Spleen (tissue), 11 donors: ENCODE measurements around the gene NLN. TPM values are rescaled to one million over a fixed set of nuclear protein-coding genes. Genes with fewer than 3 reads are reported as not detected.
"Not testable (repeated sequence)": the region's sequence is repeated elsewhere in the genome, so short reads cannot be mapped to it uniquely, and the experiment has no call there.

Experiments used
- DNase-seq: peaks from one replicate; pipeline ENCODE4 v3.0.0-alpha.2; 2020
- H3K27ac ChIP-seq, 8 donors: fragments of 200-600 bp; sonication (generic) in 7 of 8; 1 replicate in 4 of 8; 2 replicates in 4 of 8; pipeline versions ENCODE4 v1.5.0 to v1.8.0; 2016 to 2021; ENCODE audit warnings: inconsistent platforms in 4 of 8, mild to moderate bottlenecking in 4 of 8, moderate library complexity in 1 of 8
- H3K27me3 ChIP-seq, 7 donors: fragments of 200-600 bp; sonication (generic) in 6 of 7; replicated peaks in 1 of 7; 1 replicate in 4 of 7; 2 replicates in 3 of 7; pipeline versions ENCODE4 v1.5.0 to v1.8.0; 2016 to 2021; ENCODE audit warnings: inconsistent platforms in 3 of 7, mild to moderate bottlenecking in 1 of 7
- H3K36me3 ChIP-seq, 6 donors: fragments of 200-600 bp; sonication (generic) in 5 of 6; 1 replicate in 4 of 6; 2 replicates in 2 of 6; pipeline versions ENCODE4 v1.5.0 to v1.8.0; 2016 to 2021; ENCODE audit warnings: inconsistent platforms in 2 of 6
- H3K4me1 ChIP-seq, 6 donors: fragments of 200-600 bp; sonication (generic) in 5 of 6; 1 replicate in 3 of 6; 2 replicates in 3 of 6; pipeline versions ENCODE4 v1.5.0 to v1.8.0; 2016 to 2021; ENCODE audit warnings: inconsistent platforms in 3 of 6
- H3K4me3 ChIP-seq, 8 donors: fragments of 200-600 bp; sonication (generic) in 7 of 8; 1 replicate in 4 of 8; 2 replicates in 4 of 8; pipeline versions ENCODE4 v1.5.0 to v1.8.0; 2016 to 2021; ENCODE audit warnings: inconsistent platforms in 4 of 8, mild to moderate bottlenecking in 4 of 8, moderate library complexity in 2 of 8
- H3K9me3 ChIP-seq, 8 donors: fragments of 200-600 bp; sonication (generic) in 7 of 8; 1 replicate in 4 of 8; 2 replicates in 4 of 8; pipeline versions ENCODE4 v1.5.0 to v1.8.0; 2016 to 2021; ENCODE audit warnings: inconsistent platforms in 4 of 8
- CTCF ChIP-seq, 11 experiments: fragments of 200-600 bp in 7 of 11; fragments of 450-650 bp in 4 of 11; sonication (generic) in 4 of 11; IDR thresholded peaks in 8 of 11; conservative IDR thresholded peaks in 3 of 11; 1 replicate in 7 of 11; 2 replicates in 4 of 11; pipeline versions ENCODE4 v1.4.0 to v1.8.0; 2016 to 2021; ENCODE audit warnings: antibody characterized with exemption in 11 of 11, inconsistent platforms in 4 of 11, mild to moderate bottlenecking in 1 of 11
- POLR2A ChIP-seq, 3 donors: fragments of 450-650 bp; IDR thresholded peaks; one replicate each; pipeline ENCODE4 v1.5.1; 2017; ENCODE audit warnings: antibody characterized with exemption in 3 of 3, mild to moderate bottlenecking in 1 of 3
- POLR2AphosphoS5 ChIP-seq, 3 donors: sonication (generic); formaldehyde crosslinking; IDR thresholded peaks; one replicate each; pipeline ENCODE4 v1.5.1; 2017; ENCODE audit warnings: antibody characterized with exemption in 3 of 3
- WGBS, 5 donors: extraction: QIAGEN DNeasy Blood & Tissue Kit in 3 of 5; methylation state at CpG; one replicate each; pipeline versions ENCODE4 v1.1.5 to v1.1.7; 2013 to 2018; 5-methylcytosine and 5-hydroxymethylcytosine counted together
- intact Hi-C: fragments of 100-400 bp; cut with DNase I; formaldehyde crosslinking; loops from one replicate; pipeline ENCODE4 v1.15.0; 2023; ENCODE audit warnings: low total_unique reads
- polyA plus RNA-seq, 3 donors: library from polyadenylated mRNA; stranded (reverse); fragments of 200-250 nt; gene quantifications; one replicate each; pipeline ENCODE4 v1.2.1, GENCODE V29; 2013
- total RNA-seq, 7 donors: library from RNA; depleted of rRNA in 3 of 7; stranded (reverse); fragments of >200 nt in 3 of 7; fragmentation: NEBNext Ultra II Directional in 4 of 7; extraction: Animal tissue kit (Norgen Biotek cat#: 25700) in 4 of 7; gene quantifications; one replicate each; pipeline versions ENCODE4 v1.1.0 to v1.2.1, GENCODE V29; 2016 to 2021
- donor health status: healthy with polysubstance abuse.
- donor health status: DM: no; HTN: no; CAD: no; lungs with moderate emphysema.
- donor health status: DM: no; HTN: no; CAD: no.
- donor health status: Bipolar disorder and iron deficiency.
- donor health status: healthy.
- donor health status: DM: no; HTN: no; CAD: no.
- donor health status: DM: yes; HTN: yes; CAD: no.

The NLN gene
- total and polyA plus RNA-seq, 10 donors: 1.3 to 24.8 (median 9.0) TPM

- H3K4me3 ChIP-seq: no peak overlapping the region
- DNase-seq: no peak
- intact Hi-C loops: no loop called here
- peaks cover 0 to 9% (median 0%) of the 10 kb centered on the region in 8 donors for H3K9me3 ChIP-seq
- 94 to 99% (median 95%) methylated on average over 7 of the region's 7 CpGs for WGBS, 5 donors
- no peak overlapping the region for H3K27ac ChIP-seq
- TF ChIP-seq POLR2A (IDR thresholded peaks at IDR 0.05) (no peak), CTCF (IDR thresholded peaks at IDR 0.05 in 8 of 11, conservative IDR thresholded peaks at IDR 0.05 in 3 of 11) (no peak), POLR2AphosphoS5 (IDR thresholded peaks at IDR 0.05) (no peak)
- H3K27me3 ChIP-seq: no peaks in the 10 kb centered on the region
- H3K4me1 ChIP-seq: no peaks in the 10 kb centered on the region
- H3K36me3 ChIP-seq: peaks cover 0 to 12% (median 0%) of the 10 kb centered on the region in 6 donors
Observed at GRCh38 chr5:65768723-65769346, 46.8 kb downstream of the NLN start.

- Histone ChIP-seq H3K36me3 (peaks cover 0 to 12% (median 0%) of the 10 kb centered on the region in 6 donors), H3K9me3 (peaks cover 0 to 9% (median 0%) of the 10 kb centered on the region in 8 donors), H3K27ac (no peak overlapping the region), H3K27me3 (no peaks in the 10 kb centered on the region), H3K4me1 (peaks cover 0 to 3% (median 0%) of the 10 kb centered on the region in 6 donors), H3K4me3 (no peak overlapping the region)
- TF ChIP-seq CTCF (IDR thresholded peaks at IDR 0.05 in 8 of 11, conservative IDR thresholded peaks at IDR 0.05 in 3 of 11) (no peak), POLR2AphosphoS5 (IDR thresholded peaks at IDR 0.05) (no peak), POLR2A (IDR thresholded peaks at IDR 0.05) (no peak)
- 0 to 96% (median 45%) methylated on average over 1 of the region's 1 CpG for WGBS, 5 donors
- intact Hi-C loops: no loop called here
- DNase-seq: no peak
Observed at GRCh38 chr5:65769539-65769938, 47.5 kb downstream of the NLN start.

- 96 to 99% (median 98%) methylated on average over 2 of the region's 2 CpGs for WGBS, 5 donors
- Histone ChIP-seq H3K27ac (no peak overlapping the region), H3K36me3 (peaks cover 0 to 12% (median 0%) of the 10 kb centered on the region in 6 donors), H3K4me1 (peaks cover 0 to 3% (median 0%) of the 10 kb centered on the region in 6 donors), H3K27me3 (no peaks in the 10 kb centered on the region), H3K4me3 (no peak overlapping the region), H3K9me3 (peaks cover 0 to 9% (median 0%) of the 10 kb centered on the region in 8 donors)
- TF ChIP-seq CTCF (IDR thresholded peaks at IDR 0.05 in 8 of 11, conservative IDR thresholded peaks at IDR 0.05 in 3 of 11): no peak
- TF ChIP-seq POLR2A (IDR thresholded peaks at IDR 0.05): no peak
- no peak for TF ChIP-seq POLR2AphosphoS5 (IDR thresholded peaks at IDR 0.05)
- intact Hi-C loops: no loop called here
- DNase-seq: no peak
Observed at GRCh38 chr5:65771266-65771665, 49.3 kb downstream of the NLN start.

GRCh38 chr5:65772963-65773362, 51.0 kb downstream of the NLN start:
- H3K36me3 ChIP-seq, H3K4me1 ChIP-seq, H3K27ac ChIP-seq, H3K9me3 ChIP-seq, DNase-seq, H3K4me3 ChIP-seq, intact Hi-C loops, H3K27me3 ChIP-seq: not testable (repeated sequence)
- WGBS, 5 donors: 90 to 100% (median 95%) methylated on average over 2 of the region's 2 CpGs
